Superior temporal gyrus (tissue), 1 donor: Measurements from ENCODE around the gene SUPT4H1.

Experiments
- DNase-seq: peaks from one replicate; pipeline ENCODE4 v3.0.0-alpha.2; 2016; ENCODE audit errors: extremely low spot score

The SUPT4H1 gene

DNA sequence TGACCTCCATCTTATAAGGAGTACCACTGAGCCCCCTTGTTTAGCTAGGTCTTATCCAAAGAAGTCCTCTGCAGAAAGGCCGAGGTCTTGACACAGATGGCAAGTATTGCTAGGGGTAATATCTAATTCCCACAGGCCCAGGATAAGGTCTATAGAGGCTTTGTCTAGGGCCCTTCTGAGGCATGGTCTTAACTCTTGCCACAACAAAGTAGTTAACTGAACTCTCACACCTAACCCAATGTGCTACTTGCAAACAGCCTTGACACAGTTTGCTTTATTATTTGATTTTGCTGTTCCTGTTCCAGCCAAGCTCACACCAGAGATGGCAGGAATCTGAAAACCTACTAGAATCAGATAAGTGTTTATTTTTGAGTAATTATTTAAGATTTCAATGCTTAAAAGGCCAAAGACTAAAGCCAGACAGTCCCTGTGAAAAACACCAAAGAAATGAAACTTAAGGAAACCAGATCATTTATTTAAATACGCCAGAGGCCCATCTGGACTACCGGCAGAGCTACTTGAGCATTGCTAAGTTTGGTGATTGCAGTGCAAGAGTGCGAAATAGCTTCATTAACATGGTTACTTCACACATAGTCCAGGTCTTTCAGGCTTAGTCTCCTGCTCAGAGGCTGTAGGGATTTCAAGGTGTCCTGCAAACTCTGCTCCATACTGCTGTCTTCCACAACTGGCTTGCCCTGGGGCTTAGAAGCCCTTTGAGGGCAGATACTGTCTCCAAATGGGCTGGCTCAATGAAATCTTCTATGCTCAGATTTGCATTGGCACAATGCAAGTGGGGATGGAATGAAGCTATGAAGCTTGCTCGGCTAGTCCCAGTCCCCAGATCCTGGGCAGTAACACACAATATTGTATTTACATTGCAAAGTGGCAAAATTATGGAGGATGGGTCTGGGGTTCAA is 28.5 kb upstream of the SUPT4H1 start:
- DNase-seq: no peak

GRCh38 chr17:58379511-58379824 is 27.5 kb upstream of the SUPT4H1 start:
- DNase-seq: no peak

DNA sequence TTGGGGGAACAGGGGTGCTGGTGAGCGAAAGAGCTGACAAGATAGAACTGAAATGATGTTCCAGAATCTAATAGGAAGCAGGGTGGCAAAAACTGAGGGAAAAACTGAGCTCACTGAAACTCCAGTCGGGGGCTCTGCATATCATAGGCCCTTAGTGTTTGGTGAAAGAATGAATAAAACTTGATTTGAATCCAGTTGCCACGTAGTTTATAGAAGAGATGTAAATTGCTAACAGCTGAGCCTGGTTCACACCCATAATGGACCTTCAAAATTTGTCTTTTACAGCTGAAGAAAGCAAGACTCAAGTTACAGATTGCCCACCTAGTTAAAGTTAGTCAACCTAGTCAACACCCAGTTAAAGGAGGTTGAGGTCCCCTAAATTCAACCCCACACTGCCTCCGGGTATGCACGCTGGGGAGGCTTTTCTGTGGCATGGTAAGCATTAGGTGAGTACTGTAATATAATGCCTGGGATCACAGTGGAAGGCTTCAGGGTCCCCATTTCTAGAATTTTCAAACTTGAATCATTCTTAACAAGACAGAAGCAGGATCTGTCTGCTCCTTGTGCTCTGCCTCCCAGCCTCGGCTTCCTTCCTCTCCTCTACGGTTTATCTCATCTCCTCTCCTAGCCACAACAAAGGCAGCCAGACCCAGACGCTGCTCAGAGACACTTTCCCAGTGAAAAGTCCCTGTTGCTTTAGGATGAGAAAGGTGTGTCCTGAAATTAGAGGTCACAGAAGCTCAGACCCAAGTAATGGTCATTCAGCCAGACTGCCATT is 26.9 kb upstream of the SUPT4H1 start:
- DNase-seq: no peak

- no peak for DNase-seq
Measured at GRCh38 chr17:58377661-58378060, 25.7 kb upstream of the SUPT4H1 start.

DNA sequence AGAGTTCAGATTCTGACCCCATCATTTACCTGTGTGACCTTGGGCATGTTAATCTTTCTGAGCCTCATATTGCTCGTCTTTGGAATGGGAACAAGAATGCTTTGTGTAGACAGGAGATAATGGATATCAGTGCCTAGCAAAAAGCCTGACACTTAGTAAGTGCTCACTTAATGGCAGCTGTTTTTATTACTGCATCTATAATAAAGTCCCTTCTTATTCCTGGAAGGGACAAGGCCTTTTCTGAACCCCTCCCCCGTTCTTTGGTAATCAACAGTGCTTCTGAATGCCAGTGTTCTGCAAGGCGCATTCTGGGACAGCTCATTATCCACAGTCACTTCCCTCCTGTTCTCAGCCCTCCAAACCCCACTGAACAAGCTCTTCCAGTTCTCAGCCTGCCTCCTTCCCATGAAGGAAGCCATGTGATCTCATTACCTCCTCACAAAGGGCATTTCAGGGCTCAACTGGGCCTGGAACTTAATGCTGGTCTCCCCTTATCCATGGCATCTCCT is 25.1 kb upstream of the SUPT4H1 start:
- DNase-seq: no peak

DNA sequence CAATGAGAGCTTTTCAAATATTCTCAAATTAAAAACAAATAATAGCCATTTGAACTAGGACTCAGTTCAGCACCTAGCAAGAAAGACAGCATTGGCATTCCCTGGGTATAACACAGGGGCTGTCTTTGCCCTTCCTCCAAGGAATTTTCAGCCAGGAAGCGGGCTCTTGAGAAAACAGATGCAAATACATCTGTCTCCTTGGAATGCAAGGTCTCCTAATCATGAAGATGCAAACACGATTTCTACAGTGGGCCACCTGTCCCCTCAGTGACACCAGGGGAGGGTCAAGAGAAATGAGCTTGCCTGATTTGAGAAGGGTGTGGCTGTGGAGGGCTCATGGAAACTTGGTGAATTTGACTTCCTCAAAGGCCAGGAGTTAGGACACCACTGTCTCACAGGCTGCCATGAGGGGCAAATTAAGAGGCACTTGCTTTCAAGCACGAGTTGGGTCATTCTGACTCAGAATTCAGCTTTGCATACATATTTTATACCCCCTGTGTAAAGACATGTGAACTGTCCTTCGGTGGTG is 24.5 kb upstream of the SUPT4H1 start:
- DNase-seq: no peak

GRCh38 chr17:58375811-58376210 is 23.8 kb upstream of the SUPT4H1 start:
- no peak for DNase-seq

DNA sequence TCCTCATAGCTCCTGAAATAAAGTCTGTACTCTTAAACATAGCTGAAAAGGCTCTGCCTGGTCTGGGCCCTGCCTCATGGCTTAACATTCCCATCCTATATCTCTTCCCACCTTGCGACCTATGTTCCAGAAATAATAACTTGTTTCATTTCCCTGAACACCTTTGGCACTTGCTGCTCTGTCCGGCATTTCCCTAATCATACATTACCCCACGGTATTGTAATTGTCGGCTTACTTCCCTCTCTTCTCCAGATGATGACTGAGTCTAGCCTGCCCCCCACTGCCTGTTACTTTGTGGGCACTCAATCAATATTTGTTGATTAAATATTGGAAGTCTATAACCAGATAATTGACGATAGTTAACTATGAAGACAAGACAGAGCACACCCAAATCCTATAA is 23.3 kb upstream of the SUPT4H1 start:
- no peak for DNase-seq

DNA sequence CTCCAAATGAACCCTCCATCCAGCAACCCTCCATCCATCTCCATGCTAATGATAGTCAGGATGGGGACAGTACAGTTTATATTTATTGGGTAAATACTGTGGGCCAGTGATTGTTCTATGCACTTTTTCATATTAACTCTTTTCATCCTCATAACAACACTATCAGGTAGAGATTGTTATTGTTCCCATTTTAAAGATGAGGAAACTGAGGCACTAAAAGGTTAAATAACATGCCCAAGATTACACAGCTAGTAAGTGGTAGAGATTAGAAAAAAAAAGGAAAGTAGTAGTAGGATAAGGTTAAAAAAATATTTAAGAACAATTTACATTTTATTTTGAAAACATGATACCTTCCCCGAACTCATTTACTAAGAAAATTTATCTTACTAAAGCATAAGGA is 21.9 kb upstream of the SUPT4H1 start:
- no peak for DNase-seq

GRCh38 chr17:58373003-58373402 is 21.0 kb upstream of the SUPT4H1 start:
- DNase-seq: no peak

- no peak for DNase-seq
Measured at GRCh38 chr17:58371300-58371950, 19.4 kb upstream of the SUPT4H1 start.

DNA sequence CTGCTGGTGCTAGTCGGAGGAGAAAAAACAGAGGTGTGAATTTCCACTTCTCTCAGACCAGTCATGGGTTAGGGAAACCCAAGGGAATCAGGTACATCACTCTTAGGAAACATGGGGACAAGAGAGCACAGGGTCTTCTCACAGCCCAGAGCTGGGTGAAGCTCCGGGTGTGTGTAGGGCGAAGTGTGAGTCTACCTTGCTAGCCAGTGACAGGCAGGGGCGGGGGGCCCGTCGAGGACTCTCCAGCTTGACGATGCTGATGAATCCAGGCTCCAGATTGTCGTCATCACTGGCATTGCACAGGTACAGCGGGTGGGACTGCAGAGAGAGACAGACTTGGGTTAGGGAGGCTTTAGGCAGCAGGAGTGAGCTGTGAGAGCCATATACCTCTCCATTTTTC is 18.7 kb upstream of the SUPT4H1 start:
- DNase-seq: no peak

GRCh38 chr17:58370309-58370708 is 18.3 kb upstream of the SUPT4H1 start:
- no peak for DNase-seq

DNA sequence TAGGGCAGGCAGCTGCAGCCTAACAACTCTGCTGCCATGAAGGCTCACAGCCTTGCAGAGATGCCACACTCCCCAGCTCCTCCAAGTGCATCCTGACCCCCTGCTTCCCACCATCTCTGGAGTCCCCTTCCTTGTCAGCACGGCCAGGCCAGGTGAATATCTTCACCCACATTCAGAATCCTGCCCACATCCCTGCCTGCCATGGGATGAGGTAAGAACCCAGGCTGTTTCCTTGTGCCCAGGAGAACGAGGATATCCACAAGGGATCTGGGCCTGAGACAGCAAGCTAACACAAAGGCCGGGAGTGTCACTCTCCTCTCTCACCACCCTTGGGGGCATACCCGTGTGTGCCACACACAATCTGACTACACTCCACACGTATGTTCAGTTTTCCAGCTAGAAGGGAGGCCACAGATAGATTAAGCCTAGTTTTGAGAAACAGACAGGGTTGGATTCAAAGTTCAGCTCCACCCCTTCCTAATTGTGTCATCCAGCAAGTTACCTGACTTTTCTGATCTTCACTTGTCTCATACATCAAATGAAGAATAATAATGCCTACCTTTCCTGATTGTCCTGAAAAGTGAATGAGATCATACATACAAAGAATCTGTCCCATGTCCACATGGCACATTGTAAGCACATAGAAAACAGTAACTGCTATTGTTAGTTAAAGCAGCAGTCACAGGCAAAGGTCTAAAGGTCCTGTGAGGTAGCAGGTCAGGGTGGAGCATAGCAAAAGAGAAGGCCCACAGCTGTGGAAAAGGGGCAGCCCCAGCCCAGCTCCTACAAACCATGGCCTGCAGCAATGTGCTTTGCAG is 17.4 kb upstream of the SUPT4H1 start:
- no peak for DNase-seq

- DNase-seq: no peak
Measured at GRCh38 chr17:58368860-58369213, 16.8 kb upstream of the SUPT4H1 start.

DNA sequence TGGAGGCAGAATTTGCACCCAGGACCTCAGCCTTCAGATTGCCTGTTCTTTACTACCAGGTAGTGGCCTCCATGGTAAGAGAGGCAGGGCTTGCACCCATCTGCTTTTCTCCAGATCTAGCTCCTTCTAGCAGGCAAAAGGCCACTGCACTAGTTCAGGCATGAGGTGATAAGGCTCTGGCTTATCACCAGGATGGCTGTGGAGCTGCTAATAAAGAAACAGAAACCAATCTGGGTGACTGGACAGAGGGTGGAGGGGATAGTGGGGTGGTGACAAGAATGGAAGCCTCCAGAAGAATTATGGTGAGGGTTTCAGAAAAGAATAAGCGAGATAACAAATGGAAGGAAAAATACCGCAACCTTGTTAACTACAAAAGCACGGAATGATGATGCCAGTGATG is 15.5 kb upstream of the SUPT4H1 start:
- DNase-seq: no peak

DNA sequence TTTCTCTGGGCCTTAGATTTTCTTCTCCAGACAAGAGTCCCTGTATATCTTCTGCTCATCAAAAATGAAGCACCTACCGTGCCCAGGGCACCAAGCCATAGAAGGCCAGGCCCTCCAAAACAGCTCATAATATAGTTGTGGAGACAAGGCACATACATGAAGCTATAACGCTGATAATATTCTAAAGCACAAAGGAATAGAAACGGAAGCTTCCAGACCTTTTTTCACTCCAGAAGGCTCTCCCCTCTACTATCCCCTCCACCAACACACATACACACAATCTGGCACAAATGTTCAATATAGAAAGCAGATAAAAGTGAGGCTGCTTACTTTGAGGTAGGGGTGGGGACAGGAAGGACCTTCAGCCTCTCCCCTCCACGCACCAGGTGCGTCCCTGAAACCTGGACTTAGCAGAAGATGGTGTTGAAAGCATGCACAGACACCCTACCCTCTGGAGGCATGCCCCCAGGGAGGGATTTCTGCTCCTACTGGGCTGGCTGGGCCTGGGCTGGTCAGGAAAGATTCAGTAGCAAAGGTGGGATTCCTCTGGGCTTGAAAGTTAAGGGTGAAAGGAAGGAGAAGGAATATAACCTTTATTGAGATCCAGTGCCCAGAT is 14.1 kb upstream of the SUPT4H1 start:
- DNase-seq: no peak

GRCh38 chr17:58365185-58365979 is 13.4 kb upstream of the SUPT4H1 start:
- DNase-seq: no peak

- no peak for DNase-seq
Measured at GRCh38 chr17:58364270-58364942, 12.4 kb upstream of the SUPT4H1 start.
